SU-DHL-6 (cell line): ENCODE data around the gene MED26.

Experiments
- CTCF ChIP-seq: fragments of 200-600 bp; sonication (generic); IDR thresholded peaks from one replicate; pipeline ENCODE4 v1.5.1; 2017; ENCODE audit warnings: antibody characterized with exemption, mild to moderate bottlenecking, low read length, moderate library complexity; ENCODE audit not compliant: insufficient read depth, poor library complexity, severe bottlenecking
- EZH2phosphoT487 ChIP-seq: fragments of 200-600 bp; sonication (generic), shearing (Covaris generic); conservative IDR thresholded peaks from 2 replicates; pipeline ENCODE4 v1.6.1; 2018; ENCODE audit warnings: mild to moderate bottlenecking, antibody characterized with exemption, low read length, moderate library complexity, mixed read lengths

GRCh38 chr19:16576690-16577530 lies 51.1 kb downstream of the MED26 start:
- TF ChIP-seq CTCF (no peak), EZH2phosphoT487 (no peak)
